Endothelial cell of umbilical vein (primary cell): Measurements from ENCODE around the gene ODAD3. TPM values are rescaled to one million over a fixed set of nuclear protein-coding genes. Genes with fewer than 3 reads are reported as not detected.

Source experiments
- BruUV-seq: library from RNA; stranded (reverse); fragments of 400-500 nt; replicated peaks from 2 replicates; lab custom pipeline; 2021; lab: Mats Ljungman, UMichigan
- CTCF ChIA-PET: fragments of 300-600, 350-600 bp; sonication (Branson Sonifier 250); formaldehyde crosslinking; loops from one replicate; lab custom pipeline; 2021; ENCODE audit warnings: antibody characterized with exemption, inconsistent platforms; lab: Charles Lee
- POLR2A ChIA-PET: fragments of 300-600, 350-600 bp; sonication (Branson Sonifier 250); formaldehyde crosslinking; loops from one replicate; lab custom pipeline; 2021; ENCODE audit warnings: antibody characterized with exemption, inconsistent platforms; lab: Charles Lee
- DNase-seq: peaks from one replicate; pipeline ENCODE4 v3.0.0-alpha.2; 2011; ENCODE audit warnings: low read depth, low spot score
- FAIRE-seq: peaks from 2 replicates; lab custom pipeline; 2011; peaks lifted over from hg19 to GRCh38; lab: Jason Lieb, UNC
- H2AFZ ChIP-seq: 2 replicates; pipeline ENCODE4 v1.6.0; 2012; ENCODE audit warnings: low read depth, low read length, control low read depth, inconsistent platforms
- H3K27ac ChIP-seq: 2 replicates; pipeline ENCODE4 v1.5.1; 2011; ENCODE audit warnings: low read depth, mild to moderate bottlenecking, control low read depth, low read length, moderate library complexity; ENCODE audit not compliant: insufficient read depth
- H3K27me3 ChIP-seq, 2 experiments: 2 replicates each; pipeline versions ENCODE4 v1.6.0 to v1.6.1; 2011; ENCODE audit warnings: low read length in 2 of 2, mixed read lengths in 1 of 2; ENCODE audit not compliant: control insufficient read depth in 2 of 2, insufficient read depth in 2 of 2
- H3K36me3 ChIP-seq, 2 experiments: 2 replicates in 1 of 2; 3 replicates in 1 of 2; pipeline ENCODE4 v1.5.1; 2011; ENCODE audit warnings: low read length in 2 of 2, mild to moderate bottlenecking in 1 of 2, moderate library complexity in 1 of 2; ENCODE audit not compliant: control insufficient read depth in 2 of 2, insufficient read depth in 2 of 2; ENCODE audit errors: extremely low read depth in 1 of 2
- H3K4me1 ChIP-seq: 3 replicates; pipeline ENCODE4 v1.5.1; 2011; ENCODE audit warnings: mild to moderate bottlenecking, low read length; ENCODE audit not compliant: control insufficient read depth, insufficient read depth; ENCODE audit errors: extremely low read depth
- H3K4me2 ChIP-seq: 2 replicates; pipeline ENCODE4 v1.6.1; 2011; ENCODE audit warnings: low read length, control low read depth, mixed read lengths; ENCODE audit not compliant: insufficient read depth
- H3K4me3 ChIP-seq, 3 experiments: fragments of 200-600 bp in 1 of 3; sonication (generic), shearing (Covaris generic) in 1 of 3; replicated peaks in 1 of 3; 2 replicates each; pipeline ENCODE4 v1.5.1; 2011 to 2016; ENCODE audit warnings: control low read depth in 3 of 3, low read length in 3 of 3, mild to moderate bottlenecking in 2 of 3, inconsistent platforms in 1 of 3, low read depth in 1 of 3, moderate library complexity in 1 of 3; ENCODE audit not compliant: insufficient read depth in 1 of 3
- H3K79me2 ChIP-seq: 2 replicates; pipeline ENCODE4 v1.6.0; 2012; ENCODE audit warnings: low read length, inconsistent platforms; ENCODE audit not compliant: control insufficient read depth, insufficient read depth
- H3K9ac ChIP-seq: replicated peaks from 2 replicates; pipeline ENCODE3; 2011; ENCODE audit warnings: low read length, control low read depth; ENCODE audit not compliant: insufficient read depth; ENCODE audit errors: extremely low read depth
- H3K9me1 ChIP-seq: replicated peaks from 3 replicates; pipeline ENCODE4 v1.6.0; 2011; ENCODE audit warnings: mild to moderate bottlenecking, low read length; ENCODE audit not compliant: control insufficient read depth, insufficient read depth; ENCODE audit errors: extremely low read depth
- H3K9me3 ChIP-seq: replicated peaks from 2 replicates; pipeline ENCODE4 v1.5.1; 2012; ENCODE audit warnings: low read length, inconsistent platforms; ENCODE audit not compliant: control insufficient read depth, insufficient read depth
- H4K20me1 ChIP-seq: replicated peaks from 2 replicates; pipeline ENCODE3; 2011; ENCODE audit warnings: mild to moderate bottlenecking, low read length; ENCODE audit not compliant: control insufficient read depth, insufficient read depth; ENCODE audit errors: extremely low read depth
- EZH2 ChIP-seq: IDR thresholded peaks from 2 replicates; pipeline ENCODE4 v1.6.1; 2012; ENCODE audit warnings: borderline replicate concordance, low read depth, mild to moderate bottlenecking, moderate library complexity, low read length, inconsistent platforms; ENCODE audit not compliant: severe bottlenecking
- FOS ChIP-seq: IDR thresholded peaks from 2 replicates; pipeline ENCODE4 v1.6.1; 2011; ENCODE audit warnings: mild to moderate bottlenecking, low read length, moderate library complexity, borderline replicate concordance; ENCODE audit not compliant: insufficient read depth
- GATA2 ChIP-seq: IDR thresholded peaks from 2 replicates; pipeline ENCODE4 v1.7.0; 2011; ENCODE audit warnings: low read depth, mild to moderate bottlenecking, moderate library complexity, mixed read lengths, low read length; ENCODE audit not compliant: insufficient read length, insufficient read depth
- JUN ChIP-seq: IDR thresholded peaks from 2 replicates; pipeline ENCODE4 v1.6.1; 2011; ENCODE audit warnings: borderline replicate concordance, low read depth; ENCODE audit not compliant: insufficient read length, insufficient read depth
- MYC ChIP-seq: IDR thresholded peaks from one replicate; pipeline ENCODE4 v1.6.1; 2011; ENCODE audit warnings: mild to moderate bottlenecking, low read depth, low read length
- POLR2AphosphoS5 ChIP-seq: IDR thresholded peaks from 2 replicates; pipeline ENCODE4 v1.6.1; 2012; ENCODE audit warnings: low read depth, mild to moderate bottlenecking, control low read depth, low read length, moderate library complexity; ENCODE audit not compliant: insufficient read depth
- dilution Hi-C: fragments of 300-500 bp; cut with MboI; formaldehyde crosslinking; loops from one replicate; pipeline ENCODE4 v1.15.0; 2019; ENCODE audit warnings: low sequenced_read_pairs; ENCODE audit not compliant: extremely low pct_ligation_motif_present
- intact Hi-C: fragments of 100-400 bp; cut with micrococcal nuclease; formaldehyde crosslinking; loops from one replicate; pipeline ENCODE4 v1.10.0; 2022
- polyA plus RNA-seq, 4 experiments: library from polyadenylated mRNA; depleted of rRNA in 3 of 4; stranded (reverse) in 3 of 4; unstranded in 1 of 4; fragments of >200 nt; gene quantifications; 2 replicates each; pipeline versions ENCODE4 v1.2.1 to v1.2.3, GENCODE V29; 2011 to 2012; ENCODE audit warnings: missing spikeins in 1 of 4
- total RNA-seq: library from RNA; stranded (reverse); gene quantifications from 2 replicates; pipeline ENCODE4 v1.2.3, GENCODE V29; 2021
- TF ChIP-seq, protein P1 (sequence below), 2 donors: IDR thresholded peaks; 1 replicate in 1 of 2; 2 replicates in 1 of 2; pipeline ENCODE4 v1.5.1; 2011; ENCODE audit warnings: low read length in 2 of 2, mild to moderate bottlenecking in 2 of 2, moderate library complexity in 2 of 2, control low read depth in 1 of 2, inconsistent platforms in 1 of 2, low read depth in 1 of 2; ENCODE audit not compliant: insufficient read depth in 1 of 2; ENCODE audit errors: extremely low read depth in 1 of 2

ODAD3 gene
- total and polyA plus RNA-seq, 2 donors (not counting 3 experiments of a cell fraction or from before 2014, with no cell fraction given) = 0.14 to 0.97 TPM

DNA sequence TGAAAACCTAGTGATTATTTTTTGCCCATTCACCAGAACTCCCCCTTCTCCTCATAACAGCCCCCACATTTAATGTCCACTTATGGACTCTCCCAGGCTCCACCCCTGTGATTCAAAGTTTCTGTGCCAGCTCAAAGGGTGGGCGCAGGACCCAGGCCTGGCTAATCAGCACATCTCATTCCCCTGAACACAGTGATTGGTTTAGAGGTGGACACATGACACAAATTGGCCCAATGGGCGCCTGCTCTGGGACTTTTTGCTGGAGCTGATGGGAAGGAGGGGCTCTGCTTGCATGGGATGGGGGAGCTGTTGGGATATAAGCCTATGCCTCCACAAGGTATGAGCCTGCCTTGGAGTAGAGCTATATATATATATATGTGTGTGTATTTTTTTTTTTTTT lies 44.6 kb downstream of the ODAD3 start:
- Histone ChIP-seq H3K9me3 (no peaks in the 10 kb centered on the region), H3K4me2 (no peak overlapping the region), H3K27ac (no peak overlapping the region), H3K79me2 (no peaks in the 10 kb centered on the region), H2AFZ (no peak overlapping the region), H3K4me1 (no peaks in the 10 kb centered on the region), H3K9ac (no peak overlapping the region), H3K36me3 (no peaks in the 10 kb centered on the region), H3K4me3 (no peak overlapping the region), H3K27me3 (no peaks in the 10 kb centered on the region), H4K20me1 (no peaks in the 10 kb centered on the region), H3K9me1 (no peaks in the 10 kb centered on the region)
- CTCF ChIA-PET = interaction anchor here (1.3 to 2.2 kb wide), 2 partner anchors 9 to 45 kb away, joined by 3 to 11 read pairs; partner anchors contain the start of gene PRKCSH
- dilution Hi-C loops = no loop called here
- FAIRE-seq (no peak), DNase-seq (no peak)
- TF ChIP-seq, protein P1, sequence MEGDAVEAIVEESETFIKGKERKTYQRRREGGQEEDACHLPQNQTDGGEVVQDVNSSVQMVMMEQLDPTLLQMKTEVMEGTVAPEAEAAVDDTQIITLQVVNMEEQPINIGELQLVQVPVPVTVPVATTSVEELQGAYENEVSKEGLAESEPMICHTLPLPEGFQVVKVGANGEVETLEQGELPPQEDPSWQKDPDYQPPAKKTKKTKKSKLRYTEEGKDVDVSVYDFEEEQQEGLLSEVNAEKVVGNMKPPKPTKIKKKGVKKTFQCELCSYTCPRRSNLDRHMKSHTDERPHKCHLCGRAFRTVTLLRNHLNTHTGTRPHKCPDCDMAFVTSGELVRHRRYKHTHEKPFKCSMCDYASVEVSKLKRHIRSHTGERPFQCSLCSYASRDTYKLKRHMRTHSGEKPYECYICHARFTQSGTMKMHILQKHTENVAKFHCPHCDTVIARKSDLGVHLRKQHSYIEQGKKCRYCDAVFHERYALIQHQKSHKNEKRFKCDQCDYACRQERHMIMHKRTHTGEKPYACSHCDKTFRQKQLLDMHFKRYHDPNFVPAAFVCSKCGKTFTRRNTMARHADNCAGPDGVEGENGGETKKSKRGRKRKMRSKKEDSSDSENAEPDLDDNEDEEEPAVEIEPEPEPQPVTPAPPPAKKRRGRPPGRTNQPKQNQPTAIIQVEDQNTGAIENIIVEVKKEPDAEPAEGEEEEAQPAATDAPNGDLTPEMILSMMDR (IDR thresholded peaks at IDR 0.05; ENCODE audit: extremely low read depth in 1 of 2, insufficient read depth in 1 of 2, low read depth in 1 of 2, low read length in 2 of 2) = no peak
- TF ChIP-seq JUN (no peak), GATA2 (no peak), FOS (no peak), EZH2 (no peak), POLR2AphosphoS5 (no peak), MYC (no peak)
- BruUV-seq = no TSS peak
- intact Hi-C loops = no loop called here
- POLR2A ChIA-PET = no interaction called here
